Left colon (tissue), 2 donors: ENCODE results near the gene FSD2. TPM values are rescaled to one million over a fixed set of nuclear protein-coding genes. Genes with fewer than 3 reads are reported as not detected.

ENCODE experiments used
- ATAC-seq: fragments of 200-7000 bp; cut with Tn5 transposase; one replicate; pipeline ENCODE4 v1.9.1; 2020; ENCODE audit warnings: mild to moderate bottlenecking, moderate library complexity
- DNase-seq, 2 donors: peaks; one replicate each; pipeline ENCODE4 v3.0.0-alpha.2; 2020
- intact Hi-C, 2 donors: fragments of 100-400 bp; cut with DNase I in 1 of 2; cut with micrococcal nuclease in 1 of 2; formaldehyde crosslinking; loops; one replicate each; pipeline versions ENCODE4 v1.11.2 to v1.14.0; 2022; cut with DNase I, micrococcal nuclease
- long read RNA-seq: library from polyadenylated mRNA; unstranded; transcript quantifications from one replicate; pipeline ENCODE4 v2.0.0, GENCODE V29; 2021
- total RNA-seq, 2 donors: library from RNA; stranded (reverse); fragmentation: NEBNext Ultra II Directional; extraction: Animal tissue kit (Norgen Biotek cat#: 25700); gene quantifications; one replicate each; pipeline ENCODE4 v1.2.1, GENCODE V29; 2021
- donor health status: DM: no; HTN: no; CAD: no.
- donor health status: DM: yes; HTN: yes; CAD: no.

The FSD2 gene
- total RNA-seq = not detected
- long read RNA-seq = 0 reads

GRCh38 chr15:82805994-82806406 lies at the start of gene FSD2:
Gene FSD2 (minus strand): TSS chr15:82806069. CDS start chr15:82787390, 18,679 bp downstream.
- ATAC-seq (no peak), DNase-seq (no peak)
- intact Hi-C loops = no loop called here

- DNase-seq (no peak), ATAC-seq (no peak)
- intact Hi-C loops = no loop called here
These were observed 48.7 kb upstream of the FSD2 start for GRCh38 chr15:82854554-82854953.

- intact Hi-C loops = no loop called here
These were observed 47.2 kb upstream of the FSD2 start for GRCh38 chr15:82852941-82853561.

GRCh38 chr15:82851981-82852511 lies 46.2 kb upstream of the FSD2 start:
- no peak for DNase-seq

More at GRCh38 chr15:82852941-82853561, 47.2 kb upstream of the FSD2 start:
- DNase-seq (no peak), ATAC-seq (no peak)

GRCh38 chr15:82851306-82851850 lies 45.5 kb upstream of the FSD2 start:
- intact Hi-C loops = no loop called here
- ATAC-seq (no peak), DNase-seq (no peak)

More at GRCh38 chr15:82851981-82852511, 46.2 kb upstream of the FSD2 start:
- ATAC-seq = no peak
- intact Hi-C loops = no loop called here

GRCh38 chr15:82850731-82851130 lies 44.9 kb upstream of the FSD2 start:
- no peak for DNase-seq
- intact Hi-C loops = no loop called here
- no peak for ATAC-seq

GRCh38 chr15:82849556-82850512 lies 44.0 kb upstream of the FSD2 start:
- peak; percentile 79 to 86 for DNase-seq
- intact Hi-C loops = no loop called here
- peak; percentile 99 for ATAC-seq

GRCh38 chr15:82848241-82848993 lies 42.5 kb upstream of the FSD2 start:
- DNase-seq (no peak), ATAC-seq (no peak)
- intact Hi-C loops = no loop called here

- intact Hi-C loops = no loop called here
- DNase-seq (no peak), ATAC-seq (no peak)
These were observed 41.8 kb upstream of the FSD2 start for GRCh38 chr15:82847703-82848102.

GRCh38 chr15:82846621-82847020 lies 40.8 kb upstream of the FSD2 start:
- intact Hi-C loops = no loop called here
- DNase-seq (no peak), ATAC-seq (no peak)

GRCh38 chr15:82845686-82846085 lies 39.8 kb upstream of the FSD2 start:
- intact Hi-C loops = no loop called here
- DNase-seq (no peak), ATAC-seq (no peak)

GRCh38 chr15:82843566-82843965 lies 37.7 kb upstream of the FSD2 start:
- DNase-seq (no peak), ATAC-seq (no peak)
- intact Hi-C loops = no loop called here

GRCh38 chr15:82840166-82840565 lies 34.3 kb upstream of the FSD2 start:
- no peak for ATAC-seq
- DNase-seq = no peak
- intact Hi-C loops = no loop called here

- ATAC-seq (no peak), DNase-seq (no peak)
- intact Hi-C loops = no loop called here
These were observed 33.3 kb upstream of the FSD2 start for GRCh38 chr15:82839136-82839535.

- ATAC-seq = no peak
- intact Hi-C loops = no loop called here
- DNase-seq = no peak
These were observed 32.3 kb upstream of the FSD2 start for GRCh38 chr15:82838096-82838735.

- intact Hi-C loops = no loop called here
- DNase-seq (no peak), ATAC-seq (no peak)
These were observed 29.6 kb upstream of the FSD2 start for GRCh38 chr15:82835391-82835917.

- ATAC-seq (no peak), DNase-seq (no peak)
- intact Hi-C loops = no loop called here
These were observed 27.5 kb upstream of the FSD2 start for GRCh38 chr15:82833362-82833682.

- intact Hi-C loops = no loop called here
- ATAC-seq = no peak
- DNase-seq = no peak
These were observed 26.9 kb upstream of the FSD2 start for GRCh38 chr15:82832601-82833361.
